Measurements from ENCODE around the gene CAMK1.
A peak's percentile ranks its signal among the peaks of the same experiment; 100 is the strongest.

- TF ChIP-seq CTCF (IDR thresholded peaks at IDR 0.05; ENCODE audit: insufficient read depth, low read length) = peak; percentile 58
- TF ChIP-seq POLR2AphosphoS5 (IDR thresholded peaks at IDR 0.05; ENCODE audit: low read depth) = no peak
- TF ChIP-seq REST (IDR thresholded peaks at IDR 0.05; ENCODE audit: insufficient replicate concordance, low read depth) = no peak
These were observed 42.6 kb downstream of the CAMK1 start for GRCh38 chr3:9727041-9727595.
